ENCODE data around the gene G3BP1.

DNA sequence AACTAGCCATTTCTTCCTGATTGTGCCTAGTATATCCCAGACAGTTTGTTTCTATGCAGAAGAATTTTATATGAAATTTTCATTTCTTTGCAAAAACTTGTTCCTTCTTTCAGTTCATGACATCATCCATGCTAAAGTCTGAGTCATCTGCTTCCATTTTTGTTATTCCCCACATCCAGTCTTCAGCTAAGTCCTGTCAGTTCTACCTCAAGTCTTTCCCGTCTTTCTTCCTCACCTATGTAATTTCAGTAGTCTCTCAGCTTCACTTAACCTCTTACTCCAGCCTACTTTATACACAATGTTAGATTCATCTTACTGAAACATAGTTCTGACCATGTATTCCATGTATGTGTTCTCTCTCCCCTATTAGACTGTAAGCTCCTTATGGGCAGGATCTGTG is 39.1 kb downstream of the G3BP1 start:
- TF ChIP-seq YY1 (IDR thresholded peaks at IDR 0.05) (no peak), TAF1 (conservative IDR thresholded peaks at IDR 0.05) (no peak), RAD21 (IDR thresholded peaks at IDR 0.05) (no peak), FOXA1 (IDR thresholded peaks at IDR 0.05) (no peak), GABPA (IDR thresholded peaks at IDR 0.05 in 1 of 2, conservative IDR thresholded peaks at IDR 0.05 in 1 of 2) (no peak), JUND (IDR thresholded peaks at IDR 0.05) (no peak)
- TF ChIP-seq, protein P1, sequence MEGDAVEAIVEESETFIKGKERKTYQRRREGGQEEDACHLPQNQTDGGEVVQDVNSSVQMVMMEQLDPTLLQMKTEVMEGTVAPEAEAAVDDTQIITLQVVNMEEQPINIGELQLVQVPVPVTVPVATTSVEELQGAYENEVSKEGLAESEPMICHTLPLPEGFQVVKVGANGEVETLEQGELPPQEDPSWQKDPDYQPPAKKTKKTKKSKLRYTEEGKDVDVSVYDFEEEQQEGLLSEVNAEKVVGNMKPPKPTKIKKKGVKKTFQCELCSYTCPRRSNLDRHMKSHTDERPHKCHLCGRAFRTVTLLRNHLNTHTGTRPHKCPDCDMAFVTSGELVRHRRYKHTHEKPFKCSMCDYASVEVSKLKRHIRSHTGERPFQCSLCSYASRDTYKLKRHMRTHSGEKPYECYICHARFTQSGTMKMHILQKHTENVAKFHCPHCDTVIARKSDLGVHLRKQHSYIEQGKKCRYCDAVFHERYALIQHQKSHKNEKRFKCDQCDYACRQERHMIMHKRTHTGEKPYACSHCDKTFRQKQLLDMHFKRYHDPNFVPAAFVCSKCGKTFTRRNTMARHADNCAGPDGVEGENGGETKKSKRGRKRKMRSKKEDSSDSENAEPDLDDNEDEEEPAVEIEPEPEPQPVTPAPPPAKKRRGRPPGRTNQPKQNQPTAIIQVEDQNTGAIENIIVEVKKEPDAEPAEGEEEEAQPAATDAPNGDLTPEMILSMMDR (IDR thresholded peaks at IDR 0.05; ENCODE audit: low read depth, low read length, missing input control) = no peak
- TF ChIP-seq, protein P2, sequence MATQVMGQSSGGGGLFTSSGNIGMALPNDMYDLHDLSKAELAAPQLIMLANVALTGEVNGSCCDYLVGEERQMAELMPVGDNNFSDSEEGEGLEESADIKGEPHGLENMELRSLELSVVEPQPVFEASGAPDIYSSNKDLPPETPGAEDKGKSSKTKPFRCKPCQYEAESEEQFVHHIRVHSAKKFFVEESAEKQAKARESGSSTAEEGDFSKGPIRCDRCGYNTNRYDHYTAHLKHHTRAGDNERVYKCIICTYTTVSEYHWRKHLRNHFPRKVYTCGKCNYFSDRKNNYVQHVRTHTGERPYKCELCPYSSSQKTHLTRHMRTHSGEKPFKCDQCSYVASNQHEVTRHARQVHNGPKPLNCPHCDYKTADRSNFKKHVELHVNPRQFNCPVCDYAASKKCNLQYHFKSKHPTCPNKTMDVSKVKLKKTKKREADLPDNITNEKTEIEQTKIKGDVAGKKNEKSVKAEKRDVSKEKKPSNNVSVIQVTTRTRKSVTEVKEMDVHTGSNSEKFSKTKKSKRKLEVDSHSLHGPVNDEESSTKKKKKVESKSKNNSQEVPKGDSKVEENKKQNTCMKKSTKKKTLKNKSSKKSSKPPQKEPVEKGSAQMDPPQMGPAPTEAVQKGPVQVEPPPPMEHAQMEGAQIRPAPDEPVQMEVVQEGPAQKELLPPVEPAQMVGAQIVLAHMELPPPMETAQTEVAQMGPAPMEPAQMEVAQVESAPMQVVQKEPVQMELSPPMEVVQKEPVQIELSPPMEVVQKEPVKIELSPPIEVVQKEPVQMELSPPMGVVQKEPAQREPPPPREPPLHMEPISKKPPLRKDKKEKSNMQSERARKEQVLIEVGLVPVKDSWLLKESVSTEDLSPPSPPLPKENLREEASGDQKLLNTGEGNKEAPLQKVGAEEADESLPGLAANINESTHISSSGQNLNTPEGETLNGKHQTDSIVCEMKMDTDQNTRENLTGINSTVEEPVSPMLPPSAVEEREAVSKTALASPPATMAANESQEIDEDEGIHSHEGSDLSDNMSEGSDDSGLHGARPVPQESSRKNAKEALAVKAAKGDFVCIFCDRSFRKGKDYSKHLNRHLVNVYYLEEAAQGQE (IDR thresholded peaks at IDR 0.05) = no peak
